GM19395 (cell line): ENCODE measurements around the gene CSMD2.

Source experiments
- ATAC-seq: cut with Tn5 transposase; IDR thresholded peaks from one replicate; pipeline ENCODE4 v1.9.1; 2021; ENCODE audit warnings: mild to moderate bottlenecking, moderate library complexity; ENCODE audit not compliant: unreplicated experiment

The CSMD2 gene

GRCh38 chr1:33781652-33782051 is 383.4 kb downstream of the CSMD2 start:
- ATAC-seq = no peak

GRCh38 chr1:33777337-33777736 is 387.7 kb downstream of the CSMD2 start:
- ATAC-seq = no peak

GRCh38 chr1:33768821-33769220 is 396.2 kb downstream of the CSMD2 start:
- no peak for ATAC-seq

GRCh38 chr1:33768106-33768505 is 396.9 kb downstream of the CSMD2 start:
- no peak for ATAC-seq

GRCh38 chr1:33764149-33764548 is 400.9 kb downstream of the CSMD2 start:
- no peak for ATAC-seq

GRCh38 chr1:33763406-33763805 is 401.6 kb downstream of the CSMD2 start:
- ATAC-seq = no peak

- ATAC-seq = no peak
Measured at GRCh38 chr1:33762962-33763361, 402.1 kb downstream of the CSMD2 start.

GRCh38 chr1:33762109-33762830 is 402.8 kb downstream of the CSMD2 start:
- no peak for ATAC-seq

- ATAC-seq = no peak
Measured at GRCh38 chr1:33758698-33759097, 406.3 kb downstream of the CSMD2 start.

GRCh38 chr1:33753087-33753856 is 411.8 kb downstream of the CSMD2 start:
- no peak for ATAC-seq

GRCh38 chr1:33745942-33746341 is 419.1 kb downstream of the CSMD2 start:
- no peak for ATAC-seq

GRCh38 chr1:33743221-33743998 is 421.6 kb downstream of the CSMD2 start:
- ATAC-seq = no peak

- ATAC-seq = no peak
Measured at GRCh38 chr1:33742663-33743062, 422.4 kb downstream of the CSMD2 start.

GRCh38 chr1:33741749-33742148 is 423.3 kb downstream of the CSMD2 start:
- ATAC-seq = no peak

GRCh38 chr1:33740040-33740744 is 424.8 kb downstream of the CSMD2 start:
- ATAC-seq = no peak

GRCh38 chr1:33738976-33739375 is 426.1 kb downstream of the CSMD2 start:
- no peak for ATAC-seq

GRCh38 chr1:33738536-33738935 is 426.5 kb downstream of the CSMD2 start:
- no peak for ATAC-seq

- no peak for ATAC-seq
Measured at GRCh38 chr1:33736496-33736895, 428.5 kb downstream of the CSMD2 start.

- no peak for ATAC-seq
Measured at GRCh38 chr1:33735624-33736023, 429.4 kb downstream of the CSMD2 start.

GRCh38 chr1:33727310-33727709 is 437.7 kb downstream of the CSMD2 start:
- ATAC-seq = no peak

- ATAC-seq = no peak
Measured at GRCh38 chr1:33726274-33726804, 438.7 kb downstream of the CSMD2 start.
